Choroid plexus epithelial cell (primary cell): ENCODE data around the gene GLS.
A peak's percentile ranks its signal among the peaks of the same experiment; 100 is the strongest.

Experiments
- DNase-seq: peaks from one replicate; pipeline ENCODE4 v3.0.0-alpha.2; 2010; ENCODE audit warnings: low read depth
- H3K4me3 ChIP-seq: 2 replicates; pipeline ENCODE4 v1.5.1; 2011; ENCODE audit warnings: low read depth, mild to moderate bottlenecking, control low read depth, low read length, moderate library complexity
- TF ChIP-seq, protein P1 (sequence below): conservative IDR thresholded peaks from 2 replicates; pipeline ENCODE4 v1.5.1; 2011; ENCODE audit warnings: low read depth, mild to moderate bottlenecking, control low read depth, inconsistent platforms, low read length, moderate library complexity

The GLS gene

DNA sequence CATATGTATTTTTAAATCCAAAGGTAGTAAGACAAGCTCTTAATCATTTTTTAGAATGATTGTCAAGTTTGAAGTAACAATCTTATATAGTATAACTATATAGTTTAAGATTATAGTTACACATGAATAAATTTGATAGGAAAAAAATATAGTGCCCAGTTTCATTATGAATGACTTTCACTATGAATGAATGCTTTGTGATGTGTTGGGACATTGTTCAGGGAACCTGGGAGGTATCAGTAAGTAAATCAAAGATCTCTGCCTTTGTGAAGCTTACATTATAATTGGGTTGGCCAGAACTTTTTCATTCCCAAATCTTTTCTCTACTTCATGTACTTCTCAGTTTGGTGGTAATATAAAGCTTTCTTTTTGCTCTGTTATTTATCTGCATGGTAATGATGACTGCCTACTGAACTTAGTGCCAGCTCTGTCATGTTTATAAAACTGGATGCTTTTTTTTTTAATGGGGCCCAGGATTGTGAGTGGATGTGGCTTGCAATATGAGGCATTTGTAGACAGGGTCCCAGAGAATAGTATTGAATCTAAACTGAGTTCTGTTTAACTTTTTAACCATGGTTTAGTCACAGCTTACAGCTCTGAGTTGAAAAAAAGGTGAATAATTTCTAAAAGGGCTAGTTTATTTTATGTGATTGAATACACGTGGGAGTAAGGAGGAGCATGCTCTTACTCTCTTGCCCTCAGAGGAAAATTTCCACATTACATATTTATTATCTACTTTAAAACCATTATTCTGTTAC lies 23.3 kb downstream of the GLS start:
- TF ChIP-seq, protein P1, sequence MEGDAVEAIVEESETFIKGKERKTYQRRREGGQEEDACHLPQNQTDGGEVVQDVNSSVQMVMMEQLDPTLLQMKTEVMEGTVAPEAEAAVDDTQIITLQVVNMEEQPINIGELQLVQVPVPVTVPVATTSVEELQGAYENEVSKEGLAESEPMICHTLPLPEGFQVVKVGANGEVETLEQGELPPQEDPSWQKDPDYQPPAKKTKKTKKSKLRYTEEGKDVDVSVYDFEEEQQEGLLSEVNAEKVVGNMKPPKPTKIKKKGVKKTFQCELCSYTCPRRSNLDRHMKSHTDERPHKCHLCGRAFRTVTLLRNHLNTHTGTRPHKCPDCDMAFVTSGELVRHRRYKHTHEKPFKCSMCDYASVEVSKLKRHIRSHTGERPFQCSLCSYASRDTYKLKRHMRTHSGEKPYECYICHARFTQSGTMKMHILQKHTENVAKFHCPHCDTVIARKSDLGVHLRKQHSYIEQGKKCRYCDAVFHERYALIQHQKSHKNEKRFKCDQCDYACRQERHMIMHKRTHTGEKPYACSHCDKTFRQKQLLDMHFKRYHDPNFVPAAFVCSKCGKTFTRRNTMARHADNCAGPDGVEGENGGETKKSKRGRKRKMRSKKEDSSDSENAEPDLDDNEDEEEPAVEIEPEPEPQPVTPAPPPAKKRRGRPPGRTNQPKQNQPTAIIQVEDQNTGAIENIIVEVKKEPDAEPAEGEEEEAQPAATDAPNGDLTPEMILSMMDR: no peak
- H3K4me3 ChIP-seq: no peak overlapping the region
- no peak for DNase-seq

GRCh38 chr2:190904640-190905261 lies 24.1 kb downstream of the GLS start:
- DNase-seq: peak; percentile 49
- TF ChIP-seq, protein P1: no peak
- H3K4me3 ChIP-seq: no peak overlapping the region

DNA sequence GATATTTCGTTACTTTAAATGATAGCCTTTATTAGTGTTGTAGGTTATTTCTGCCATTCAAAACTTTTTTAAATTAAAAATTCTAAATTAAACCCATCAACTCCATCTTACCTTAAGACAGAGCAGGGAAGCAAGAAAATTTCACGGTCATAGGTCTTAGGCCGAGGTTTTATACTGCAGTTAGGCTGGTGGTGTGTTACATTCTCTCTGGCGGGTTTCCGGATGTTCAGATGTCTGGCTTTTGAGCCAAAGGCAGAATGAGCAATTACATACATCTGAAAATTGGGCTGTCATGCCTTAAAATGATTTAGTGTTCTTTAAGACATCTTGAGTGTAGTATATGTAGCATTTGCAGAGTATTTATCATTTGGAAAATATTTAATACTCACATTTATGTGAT lies 27.9 kb downstream of the GLS start:
- no peak overlapping the region for H3K4me3 ChIP-seq
- no peak for DNase-seq
- TF ChIP-seq, protein P1: no peak

DNA sequence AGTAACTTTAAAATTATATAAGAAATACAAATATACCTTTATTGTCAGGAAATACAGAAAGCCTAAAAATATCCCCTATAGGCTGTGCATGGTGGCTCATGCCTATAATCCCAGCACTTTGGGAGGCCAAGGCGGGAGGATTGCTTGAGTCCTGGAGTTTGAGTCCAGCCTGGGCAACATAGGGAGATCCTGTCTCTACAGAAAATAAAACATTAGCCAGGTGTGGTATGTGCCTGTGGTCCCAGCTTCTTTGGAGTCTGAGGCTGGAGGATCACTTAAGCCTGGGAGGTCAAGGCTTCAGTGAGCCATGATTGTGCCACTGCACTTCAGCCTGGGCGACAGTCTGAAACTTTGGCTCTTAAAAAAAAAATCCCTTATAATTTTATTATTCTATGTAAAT lies 29.1 kb downstream of the GLS start:
- TF ChIP-seq, protein P1: no peak
- no peak for DNase-seq
- no peak overlapping the region for H3K4me3 ChIP-seq

DNA sequence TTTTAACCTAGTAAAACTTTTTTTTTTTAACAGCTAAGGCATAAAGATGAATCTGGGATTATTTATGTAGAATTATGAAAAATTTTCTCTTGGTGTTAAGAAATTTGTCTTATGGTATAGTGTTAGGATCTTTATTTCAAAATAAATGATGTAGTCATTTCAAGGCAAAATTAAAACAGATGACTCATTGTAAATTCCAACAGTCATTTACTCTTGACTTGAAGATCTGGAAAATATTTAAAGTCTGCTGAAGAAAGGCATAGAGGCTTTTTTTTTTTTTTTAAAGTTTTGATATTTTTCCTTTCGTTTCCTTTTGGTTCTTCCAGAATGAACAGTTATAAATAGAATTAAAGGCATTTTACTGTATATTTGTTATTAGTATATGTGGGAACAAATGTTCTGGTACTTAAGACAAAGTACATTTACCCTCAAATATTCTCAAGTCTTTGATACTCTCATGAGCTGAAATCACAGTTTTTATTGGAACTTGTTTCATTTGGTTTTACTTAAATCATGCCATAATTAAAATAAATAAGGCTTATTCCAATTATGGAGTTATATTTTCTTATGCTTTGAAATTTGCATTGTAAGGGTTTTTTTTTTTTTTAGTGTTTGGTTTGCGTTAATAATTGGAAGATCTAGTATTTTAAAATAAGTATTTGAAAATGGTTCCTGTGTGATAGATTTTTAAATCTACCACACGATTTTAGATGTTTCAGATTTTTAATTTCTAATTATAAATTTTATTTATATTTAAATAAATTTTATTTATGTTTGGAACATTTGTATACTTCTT lies 29.9 kb downstream of the GLS start:
- TF ChIP-seq, protein P1: no peak
- no peak overlapping the region for H3K4me3 ChIP-seq
- peak; percentile 56 for DNase-seq

DNA sequence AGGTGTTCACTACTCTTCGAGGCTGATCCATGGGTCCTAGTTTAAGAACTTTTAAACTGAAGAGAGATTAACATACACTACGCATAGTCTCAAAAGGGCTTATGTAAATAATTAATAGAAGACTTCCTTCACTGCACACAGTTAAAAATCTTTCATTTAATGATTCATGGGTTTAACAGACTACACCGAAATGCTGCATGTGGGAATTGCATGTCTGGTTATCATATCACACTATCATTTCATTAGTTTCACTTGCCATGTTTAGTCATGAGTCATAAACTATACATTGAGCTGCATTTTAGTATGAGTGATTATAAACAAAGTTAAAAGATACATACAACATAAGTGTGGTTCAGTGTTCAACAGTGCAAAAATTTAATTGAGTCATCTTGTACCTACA lies 31.2 kb downstream of the GLS start:
- TF ChIP-seq, protein P1: no peak
- no peak for DNase-seq
- no peak overlapping the region for H3K4me3 ChIP-seq
